DND-41 (cell line): ENCODE measurements around the gene SLX4IP.

Experiments used
- CTCF ChIP-seq: IDR thresholded peaks from 2 replicates; pipeline ENCODE4 v1.5.1; 2012; ENCODE audit warnings: borderline replicate concordance, low read length, moderate library complexity, mild to moderate bottlenecking; ENCODE audit not compliant: poor library complexity, severe bottlenecking; ENCODE audit errors: extremely low read depth
- EZH2 ChIP-seq: IDR thresholded peaks from 3 replicates; pipeline ENCODE4 v1.6.1; 2012; ENCODE audit warnings: borderline replicate concordance, low read depth, mild to moderate bottlenecking, moderate library complexity, low read length, inconsistent platforms; ENCODE audit not compliant: severe bottlenecking

GRCh38 chr20:10429443-10429981 lies 5.6 kb upstream of the SLX4IP start:
- TF ChIP-seq EZH2: no peak
- no peak for TF ChIP-seq CTCF
